Spleen (tissue), 11 donors: ENCODE measurements around the gene LILRB2. TPM values are rescaled to one million over a fixed set of nuclear protein-coding genes. Genes with fewer than 3 reads are reported as not detected.
"Not testable (repeated sequence)": the region's sequence is repeated elsewhere in the genome, so short reads cannot be mapped to it uniquely, and the experiment has no call there.

Experiments
- DNase-seq: peaks from one replicate; pipeline ENCODE4 v3.0.0-alpha.2; 2020
- H3K27ac ChIP-seq, 8 donors: fragments of 200-600 bp; sonication (generic) in 7 of 8; 1 replicate in 4 of 8; 2 replicates in 4 of 8; pipeline versions ENCODE4 v1.5.0 to v1.8.0; 2016 to 2021; ENCODE audit warnings: inconsistent platforms in 4 of 8, mild to moderate bottlenecking in 4 of 8, moderate library complexity in 1 of 8
- H3K27me3 ChIP-seq, 7 donors: fragments of 200-600 bp; sonication (generic) in 6 of 7; replicated peaks in 1 of 7; 1 replicate in 4 of 7; 2 replicates in 3 of 7; pipeline versions ENCODE4 v1.5.0 to v1.8.0; 2016 to 2021; ENCODE audit warnings: inconsistent platforms in 3 of 7, mild to moderate bottlenecking in 1 of 7
- H3K36me3 ChIP-seq, 6 donors: fragments of 200-600 bp; sonication (generic) in 5 of 6; 1 replicate in 4 of 6; 2 replicates in 2 of 6; pipeline versions ENCODE4 v1.5.0 to v1.8.0; 2016 to 2021; ENCODE audit warnings: inconsistent platforms in 2 of 6
- H3K4me1 ChIP-seq, 6 donors: fragments of 200-600 bp; sonication (generic) in 5 of 6; 1 replicate in 3 of 6; 2 replicates in 3 of 6; pipeline versions ENCODE4 v1.5.0 to v1.8.0; 2016 to 2021; ENCODE audit warnings: inconsistent platforms in 3 of 6
- H3K4me3 ChIP-seq, 8 donors: fragments of 200-600 bp; sonication (generic) in 7 of 8; 1 replicate in 4 of 8; 2 replicates in 4 of 8; pipeline versions ENCODE4 v1.5.0 to v1.8.0; 2016 to 2021; ENCODE audit warnings: inconsistent platforms in 4 of 8, mild to moderate bottlenecking in 4 of 8, moderate library complexity in 2 of 8
- H3K9me3 ChIP-seq, 8 donors: fragments of 200-600 bp; sonication (generic) in 7 of 8; 1 replicate in 4 of 8; 2 replicates in 4 of 8; pipeline versions ENCODE4 v1.5.0 to v1.8.0; 2016 to 2021; ENCODE audit warnings: inconsistent platforms in 4 of 8
- POLR2A ChIP-seq, 3 donors: fragments of 450-650 bp; IDR thresholded peaks; one replicate each; pipeline ENCODE4 v1.5.1; 2017; ENCODE audit warnings: antibody characterized with exemption in 3 of 3, mild to moderate bottlenecking in 1 of 3
- POLR2AphosphoS5 ChIP-seq, 3 donors: sonication (generic); formaldehyde crosslinking; IDR thresholded peaks; one replicate each; pipeline ENCODE4 v1.5.1; 2017; ENCODE audit warnings: antibody characterized with exemption in 3 of 3
- WGBS, 5 donors: extraction: QIAGEN DNeasy Blood & Tissue Kit in 3 of 5; methylation state at CpG; one replicate each; pipeline versions ENCODE4 v1.1.5 to v1.1.7; 2013 to 2018; 5-methylcytosine and 5-hydroxymethylcytosine counted together
- intact Hi-C: fragments of 100-400 bp; cut with DNase I; formaldehyde crosslinking; loops from one replicate; pipeline ENCODE4 v1.15.0; 2023; ENCODE audit warnings: low total_unique reads
- polyA plus RNA-seq, 3 donors: library from polyadenylated mRNA; stranded (reverse); fragments of 200-250 nt; gene quantifications; one replicate each; pipeline ENCODE4 v1.2.1, GENCODE V29; 2013
- total RNA-seq, 7 donors: library from RNA; depleted of rRNA in 3 of 7; stranded (reverse); fragments of >200 nt in 3 of 7; fragmentation: NEBNext Ultra II Directional in 4 of 7; extraction: Animal tissue kit (Norgen Biotek cat#: 25700) in 4 of 7; gene quantifications; one replicate each; pipeline versions ENCODE4 v1.1.0 to v1.2.1, GENCODE V29; 2016 to 2021
- TF ChIP-seq, protein P1 (sequence below), 11 experiments: fragments of 200-600 bp in 7 of 11; fragments of 450-650 bp in 4 of 11; sonication (generic) in 4 of 11; IDR thresholded peaks in 8 of 11; conservative IDR thresholded peaks in 3 of 11; 1 replicate in 7 of 11; 2 replicates in 4 of 11; pipeline versions ENCODE4 v1.4.0 to v1.8.0; 2016 to 2021; ENCODE audit warnings: antibody characterized with exemption in 11 of 11, inconsistent platforms in 4 of 11, mild to moderate bottlenecking in 1 of 11
- donor health status: healthy with polysubstance abuse.
- donor health status: DM: no; HTN: no; CAD: no; lungs with moderate emphysema.
- donor health status: DM: no; HTN: no; CAD: no.
- donor health status: Bipolar disorder and iron deficiency.
- donor health status: healthy.
- donor health status: DM: no; HTN: no; CAD: no.
- donor health status: DM: yes; HTN: yes; CAD: no.

The LILRB2 gene
- total and polyA plus RNA-seq, 10 donors, result 10.2 to 209 (median 81.5) TPM

DNA sequence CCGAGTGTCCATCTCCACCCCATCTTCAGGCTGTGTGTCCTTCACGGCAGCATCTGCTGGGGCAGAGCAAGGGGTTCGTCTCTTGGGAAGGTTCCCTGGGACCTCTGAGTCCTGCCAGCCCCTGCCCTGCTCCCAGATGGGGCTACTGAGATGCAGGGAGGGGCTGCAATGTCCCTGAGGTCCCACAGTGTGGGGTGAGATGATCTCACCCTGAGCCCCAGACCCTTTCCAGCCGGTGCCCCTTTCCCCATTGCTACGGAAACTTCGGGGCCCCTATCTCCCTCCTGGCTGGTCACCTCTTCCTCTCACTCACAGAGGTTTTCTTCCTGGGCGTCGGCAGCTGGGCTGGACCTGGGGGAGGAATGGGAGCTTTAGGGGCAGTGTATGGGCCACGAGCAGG, 5.0 kb downstream of the LILRB2 start:
- peaks cover 0 to 54% (median 7%) of the 10 kb centered on the region in 6 donors for H3K4me1 ChIP-seq
- H3K36me3 ChIP-seq, result peaks cover 0 to 58% (median 0%) of the 10 kb centered on the region in 6 donors
- TF ChIP-seq POLR2A (IDR thresholded peaks at IDR 0.05) (no peak), POLR2AphosphoS5 (IDR thresholded peaks at IDR 0.05) (peak in 1 of 3 donors; percentile 43)
- TF ChIP-seq, protein P1, sequence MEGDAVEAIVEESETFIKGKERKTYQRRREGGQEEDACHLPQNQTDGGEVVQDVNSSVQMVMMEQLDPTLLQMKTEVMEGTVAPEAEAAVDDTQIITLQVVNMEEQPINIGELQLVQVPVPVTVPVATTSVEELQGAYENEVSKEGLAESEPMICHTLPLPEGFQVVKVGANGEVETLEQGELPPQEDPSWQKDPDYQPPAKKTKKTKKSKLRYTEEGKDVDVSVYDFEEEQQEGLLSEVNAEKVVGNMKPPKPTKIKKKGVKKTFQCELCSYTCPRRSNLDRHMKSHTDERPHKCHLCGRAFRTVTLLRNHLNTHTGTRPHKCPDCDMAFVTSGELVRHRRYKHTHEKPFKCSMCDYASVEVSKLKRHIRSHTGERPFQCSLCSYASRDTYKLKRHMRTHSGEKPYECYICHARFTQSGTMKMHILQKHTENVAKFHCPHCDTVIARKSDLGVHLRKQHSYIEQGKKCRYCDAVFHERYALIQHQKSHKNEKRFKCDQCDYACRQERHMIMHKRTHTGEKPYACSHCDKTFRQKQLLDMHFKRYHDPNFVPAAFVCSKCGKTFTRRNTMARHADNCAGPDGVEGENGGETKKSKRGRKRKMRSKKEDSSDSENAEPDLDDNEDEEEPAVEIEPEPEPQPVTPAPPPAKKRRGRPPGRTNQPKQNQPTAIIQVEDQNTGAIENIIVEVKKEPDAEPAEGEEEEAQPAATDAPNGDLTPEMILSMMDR (IDR thresholded peaks at IDR 0.05 in 8 of 11, conservative IDR thresholded peaks at IDR 0.05 in 3 of 11), result no peak
- no peak for DNase-seq
- intact Hi-C loops, result no loop called here
- 63 to 80% (median 67%) methylated on average over 7 to 9 of the region's 9 CpGs for WGBS, 5 donors
- peak overlapping the region in 1 of 8 donors; percentile 16 for H3K27ac ChIP-seq
- H3K4me3 ChIP-seq, result no peak overlapping the region
- H3K9me3 ChIP-seq, result no peaks in the 10 kb centered on the region
- peaks cover 0 to 66% (median 3%) of the 10 kb centered on the region in 7 donors for H3K27me3 ChIP-seq

DNA sequence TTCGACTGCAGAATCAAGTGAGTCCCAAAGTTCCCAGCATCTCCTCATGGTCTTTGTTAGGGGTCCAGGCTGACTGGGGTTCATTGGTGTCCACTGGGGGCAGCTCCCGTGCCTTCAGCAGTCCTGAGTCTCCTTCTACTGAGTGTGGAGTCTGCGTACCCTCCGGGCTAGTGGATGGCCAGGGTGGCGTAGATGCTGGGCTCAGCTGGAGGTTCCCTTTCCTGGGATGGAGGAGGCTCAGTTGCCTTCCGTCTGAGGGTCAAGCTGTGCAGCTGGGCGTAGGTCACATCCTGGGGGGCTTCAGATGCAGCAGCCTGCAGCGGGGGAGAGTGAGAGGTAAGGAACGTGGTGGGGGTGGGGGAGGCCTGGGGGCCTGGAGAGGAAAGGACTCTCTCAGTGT, 6.4 kb downstream of the LILRB2 start:
- Histone ChIP-seq H3K27ac (peak overlapping the region in 1 of 8 donors; percentile 3), H3K4me1 (peaks cover 0 to 41% (median 2%) of the 10 kb centered on the region in 6 donors), H3K36me3 (peaks cover 0 to 58% (median 0%) of the 10 kb centered on the region in 6 donors), H3K27me3 (peaks cover 0 to 61% (median under 1%) of the 10 kb centered on the region in 7 donors)
- H3K9me3 ChIP-seq, DNase-seq, H3K4me3 ChIP-seq, intact Hi-C loops: not testable (repeated sequence)
- 52 to 79% (median 76%) methylated on average over 5 to 9 of the region's 9 CpGs for WGBS, 5 donors

DNA sequence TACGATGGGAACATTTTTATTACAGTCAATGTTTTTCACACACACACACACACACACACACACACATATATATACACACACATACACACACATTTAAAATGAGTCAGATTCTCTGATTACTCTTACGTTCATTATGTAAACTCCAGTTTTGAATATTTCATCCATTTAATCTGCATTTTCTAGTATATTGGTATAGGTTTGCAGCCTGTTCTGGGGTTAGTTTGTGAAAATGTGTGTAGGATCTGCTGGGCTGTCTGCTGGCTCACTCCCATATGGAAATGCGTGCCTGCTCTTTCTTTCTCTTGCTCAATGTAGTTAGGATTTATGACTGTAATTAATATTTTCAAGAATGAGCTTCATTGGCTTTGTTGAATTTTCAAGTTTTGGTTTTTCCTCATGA, 7.1 kb downstream of the LILRB2 start:
- DNase-seq, result no peak
- H3K4me1 ChIP-seq, result peaks cover 0 to 41% (median 2%) of the 10 kb centered on the region in 6 donors
- WGBS, 5 donors, result 66 to 79% (median 70%) methylated on average over 3 of the region's 3 CpGs
- H3K27ac ChIP-seq, result peak overlapping the region in 1 of 8 donors; percentile 3
- no peaks in the 10 kb centered on the region for H3K9me3 ChIP-seq
- H3K4me3 ChIP-seq, result no peak overlapping the region
- peaks cover 0 to 51% (median 0%) of the 10 kb centered on the region in 6 donors for H3K36me3 ChIP-seq
- peaks cover 0 to 54% (median 0%) of the 10 kb centered on the region in 7 donors for H3K27me3 ChIP-seq
- intact Hi-C loops, result no loop called here
- TF ChIP-seq POLR2A (IDR thresholded peaks at IDR 0.05) (no peak), POLR2AphosphoS5 (IDR thresholded peaks at IDR 0.05) (no peak)
- TF ChIP-seq, protein P1 (IDR thresholded peaks at IDR 0.05 in 8 of 11, conservative IDR thresholded peaks at IDR 0.05 in 3 of 11), result no peak

DNA sequence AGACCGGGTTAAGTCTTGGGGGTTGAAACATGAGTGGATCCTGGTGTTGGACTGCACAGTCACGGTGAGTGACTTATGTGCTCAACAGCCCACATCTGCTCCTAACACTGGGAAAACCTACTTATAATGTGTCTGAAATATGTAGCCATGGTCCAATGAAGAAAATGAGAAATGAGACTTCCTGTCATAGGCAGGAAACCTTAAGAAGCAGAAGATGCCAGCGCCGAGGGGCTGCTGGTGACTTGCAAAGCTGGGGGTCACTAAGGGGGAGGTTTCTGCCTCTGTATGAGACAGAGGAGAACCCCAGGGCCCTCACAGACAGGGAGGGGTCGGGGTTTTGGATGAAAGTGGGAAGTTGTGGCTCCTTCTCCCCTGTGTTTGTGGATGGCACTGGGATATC, 8.7 kb downstream of the LILRB2 start:
- H3K9me3 ChIP-seq, DNase-seq, intact Hi-C loops, H3K4me3 ChIP-seq: not testable (repeated sequence)
- peaks cover 0 to 39% (median 0%) of the 10 kb centered on the region in 7 donors for H3K27me3 ChIP-seq
- peaks cover 0 to 34% (median 0%) of the 10 kb centered on the region in 6 donors for H3K36me3 ChIP-seq
- 27 to 41% (median 36%) methylated on average over 5 of the region's 5 CpGs for WGBS, 5 donors
- H3K4me1 ChIP-seq, result peaks cover 0 to 32% (median 2%) of the 10 kb centered on the region in 6 donors
- peak overlapping the region in 5 of 8 donors; percentile 32 to 83 (median 66) for H3K27ac ChIP-seq

DNA sequence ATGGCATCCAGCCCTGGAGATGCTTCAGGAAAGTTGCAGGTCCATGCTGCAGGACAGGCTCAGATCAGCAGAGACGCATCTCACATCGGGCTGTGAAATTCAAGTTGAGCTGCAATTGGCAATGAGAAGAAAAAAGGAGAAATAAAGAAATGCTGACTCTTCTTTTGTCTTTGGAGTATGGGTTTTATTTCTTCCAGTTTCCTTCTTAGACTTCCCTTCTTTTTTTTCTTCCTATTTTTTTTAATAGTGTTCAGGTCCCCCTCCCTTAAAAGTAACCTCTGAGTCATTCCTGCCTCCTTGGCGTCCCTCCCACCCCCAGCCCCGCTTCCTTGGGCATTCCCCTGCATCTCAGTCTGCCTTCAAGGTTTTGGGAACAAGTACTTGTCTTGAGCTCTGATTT, 9.3 kb downstream of the LILRB2 start:
- intact Hi-C loops, H3K4me3 ChIP-seq, H3K9me3 ChIP-seq, DNase-seq: not testable (repeated sequence)
- Histone ChIP-seq H3K4me1 (peaks cover 0 to 33% (median 2%) of the 10 kb centered on the region in 6 donors), H3K27ac (peak overlapping the region in 6 of 8 donors; percentile 22 to 83 (median 73)), H3K27me3 (peaks cover 0 to 33% (median 0%) of the 10 kb centered on the region in 7 donors), H3K36me3 (peaks cover 0 to 28% (median 0%) of the 10 kb centered on the region in 6 donors)
- WGBS, 5 donors, result 48 to 62% (median 51%) methylated on average over 4 of the region's 4 CpGs
